Endothelial cell of umbilical vein (primary cell): Measurements from ENCODE around the gene DUSP22. TPM values are rescaled to one million over a fixed set of nuclear protein-coding genes. Genes with fewer than 3 reads are reported as not detected.

ENCODE experiments used
- BruUV-seq: library from RNA; stranded (reverse); fragments of 400-500 nt; replicated peaks from 2 replicates; lab custom pipeline; 2021; lab: Mats Ljungman, UMichigan
- CTCF ChIA-PET: fragments of 300-600, 350-600 bp; sonication (Branson Sonifier 250); formaldehyde crosslinking; loops from one replicate; lab custom pipeline; 2021; ENCODE audit warnings: antibody characterized with exemption, inconsistent platforms; lab: Charles Lee
- POLR2A ChIA-PET: fragments of 300-600, 350-600 bp; sonication (Branson Sonifier 250); formaldehyde crosslinking; loops from one replicate; lab custom pipeline; 2021; ENCODE audit warnings: antibody characterized with exemption, inconsistent platforms; lab: Charles Lee
- DNase-seq: peaks from one replicate; pipeline ENCODE4 v3.0.0-alpha.2; 2011; ENCODE audit warnings: low read depth, low spot score
- FAIRE-seq: peaks from 2 replicates; lab custom pipeline; 2011; peaks lifted over from hg19 to GRCh38; lab: Jason Lieb, UNC
- H2AFZ ChIP-seq: 2 replicates; pipeline ENCODE4 v1.6.0; 2012; ENCODE audit warnings: low read depth, low read length, control low read depth, inconsistent platforms
- H3K27ac ChIP-seq: 2 replicates; pipeline ENCODE4 v1.5.1; 2011; ENCODE audit warnings: low read depth, mild to moderate bottlenecking, control low read depth, low read length, moderate library complexity; ENCODE audit not compliant: insufficient read depth
- H3K27me3 ChIP-seq, 2 experiments: 2 replicates each; pipeline versions ENCODE4 v1.6.0 to v1.6.1; 2011; ENCODE audit warnings: low read length in 2 of 2, mixed read lengths in 1 of 2; ENCODE audit not compliant: control insufficient read depth in 2 of 2, insufficient read depth in 2 of 2
- H3K36me3 ChIP-seq, 2 experiments: 2 replicates in 1 of 2; 3 replicates in 1 of 2; pipeline ENCODE4 v1.5.1; 2011; ENCODE audit warnings: low read length in 2 of 2, mild to moderate bottlenecking in 1 of 2, moderate library complexity in 1 of 2; ENCODE audit not compliant: control insufficient read depth in 2 of 2, insufficient read depth in 2 of 2; ENCODE audit errors: extremely low read depth in 1 of 2
- H3K4me1 ChIP-seq: 3 replicates; pipeline ENCODE4 v1.5.1; 2011; ENCODE audit warnings: mild to moderate bottlenecking, low read length; ENCODE audit not compliant: control insufficient read depth, insufficient read depth; ENCODE audit errors: extremely low read depth
- H3K4me2 ChIP-seq: 2 replicates; pipeline ENCODE4 v1.6.1; 2011; ENCODE audit warnings: low read length, control low read depth, mixed read lengths; ENCODE audit not compliant: insufficient read depth
- H3K4me3 ChIP-seq, 3 experiments: fragments of 200-600 bp in 1 of 3; sonication (generic), shearing (Covaris generic) in 1 of 3; replicated peaks in 1 of 3; 2 replicates each; pipeline ENCODE4 v1.5.1; 2011 to 2016; ENCODE audit warnings: control low read depth in 3 of 3, low read length in 3 of 3, mild to moderate bottlenecking in 2 of 3, inconsistent platforms in 1 of 3, low read depth in 1 of 3, moderate library complexity in 1 of 3; ENCODE audit not compliant: insufficient read depth in 1 of 3
- H3K79me2 ChIP-seq: 2 replicates; pipeline ENCODE4 v1.6.0; 2012; ENCODE audit warnings: low read length, inconsistent platforms; ENCODE audit not compliant: control insufficient read depth, insufficient read depth
- H3K9ac ChIP-seq: replicated peaks from 2 replicates; pipeline ENCODE3; 2011; ENCODE audit warnings: low read length, control low read depth; ENCODE audit not compliant: insufficient read depth; ENCODE audit errors: extremely low read depth
- H3K9me1 ChIP-seq: replicated peaks from 3 replicates; pipeline ENCODE4 v1.6.0; 2011; ENCODE audit warnings: mild to moderate bottlenecking, low read length; ENCODE audit not compliant: control insufficient read depth, insufficient read depth; ENCODE audit errors: extremely low read depth
- H3K9me3 ChIP-seq: replicated peaks from 2 replicates; pipeline ENCODE4 v1.5.1; 2012; ENCODE audit warnings: low read length, inconsistent platforms; ENCODE audit not compliant: control insufficient read depth, insufficient read depth
- H4K20me1 ChIP-seq: replicated peaks from 2 replicates; pipeline ENCODE3; 2011; ENCODE audit warnings: mild to moderate bottlenecking, low read length; ENCODE audit not compliant: control insufficient read depth, insufficient read depth; ENCODE audit errors: extremely low read depth
- EZH2 ChIP-seq: IDR thresholded peaks from 2 replicates; pipeline ENCODE4 v1.6.1; 2012; ENCODE audit warnings: borderline replicate concordance, low read depth, mild to moderate bottlenecking, moderate library complexity, low read length, inconsistent platforms; ENCODE audit not compliant: severe bottlenecking
- FOS ChIP-seq: IDR thresholded peaks from 2 replicates; pipeline ENCODE4 v1.6.1; 2011; ENCODE audit warnings: mild to moderate bottlenecking, low read length, moderate library complexity, borderline replicate concordance; ENCODE audit not compliant: insufficient read depth
- GATA2 ChIP-seq: IDR thresholded peaks from 2 replicates; pipeline ENCODE4 v1.7.0; 2011; ENCODE audit warnings: low read depth, mild to moderate bottlenecking, moderate library complexity, mixed read lengths, low read length; ENCODE audit not compliant: insufficient read length, insufficient read depth
- MAX ChIP-seq: IDR thresholded peaks from 2 replicates; pipeline ENCODE4 v1.6.1; 2011; ENCODE audit not compliant: insufficient read depth, insufficient read length
- POLR2AphosphoS5 ChIP-seq: IDR thresholded peaks from 2 replicates; pipeline ENCODE4 v1.6.1; 2012; ENCODE audit warnings: low read depth, mild to moderate bottlenecking, control low read depth, low read length, moderate library complexity; ENCODE audit not compliant: insufficient read depth
- dilution Hi-C: fragments of 300-500 bp; cut with MboI; formaldehyde crosslinking; loops from one replicate; pipeline ENCODE4 v1.15.0; 2019; ENCODE audit warnings: low sequenced_read_pairs; ENCODE audit not compliant: extremely low pct_ligation_motif_present
- intact Hi-C: fragments of 100-400 bp; cut with micrococcal nuclease; formaldehyde crosslinking; loops from one replicate; pipeline ENCODE4 v1.10.0; 2022
- polyA plus RNA-seq, 4 experiments: library from polyadenylated mRNA; depleted of rRNA in 3 of 4; stranded (reverse) in 3 of 4; unstranded in 1 of 4; fragments of >200 nt; gene quantifications; 2 replicates each; pipeline versions ENCODE4 v1.2.1 to v1.2.3, GENCODE V29; 2011 to 2012; ENCODE audit warnings: missing spikeins in 1 of 4
- total RNA-seq: library from RNA; stranded (reverse); gene quantifications from 2 replicates; pipeline ENCODE4 v1.2.3, GENCODE V29; 2021
- TF ChIP-seq, protein P1 (sequence below), 2 donors: IDR thresholded peaks; 1 replicate in 1 of 2; 2 replicates in 1 of 2; pipeline ENCODE4 v1.5.1; 2011; ENCODE audit warnings: low read length in 2 of 2, mild to moderate bottlenecking in 2 of 2, moderate library complexity in 2 of 2, control low read depth in 1 of 2, inconsistent platforms in 1 of 2, low read depth in 1 of 2; ENCODE audit not compliant: insufficient read depth in 1 of 2; ENCODE audit errors: extremely low read depth in 1 of 2

The DUSP22 gene
- total and polyA plus RNA-seq, 2 donors (not counting 3 experiments of a cell fraction or from before 2014, with no cell fraction given) = 23.2 to 33.9 TPM

DNA sequence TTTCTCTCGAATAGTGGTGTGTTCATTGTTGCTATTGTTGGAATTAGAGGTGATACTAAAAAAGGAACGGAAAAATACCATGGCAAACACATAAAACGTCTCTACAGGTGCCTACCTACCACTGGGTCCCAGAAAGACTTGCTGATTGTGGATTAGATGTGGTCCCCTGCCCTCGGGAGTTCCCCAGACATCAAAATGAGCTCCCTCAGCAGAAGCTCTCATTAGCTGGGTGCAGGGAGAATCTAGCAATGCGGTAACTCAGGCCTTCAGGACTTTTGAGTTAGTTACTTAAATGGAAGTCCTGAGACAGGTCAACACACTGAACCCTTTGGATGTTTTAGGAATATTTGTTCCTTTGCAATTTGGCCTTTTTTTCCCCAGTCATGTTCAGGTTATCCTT is 105.3 kb downstream of the DUSP22 start:
- H3K4me1 ChIP-seq = peaks cover 3% of the 10 kb centered on the region
- ChIA-PET POLR2A (no interaction called here), CTCF (interaction anchor here (3.3 kb wide), 1 partner anchor 11 kb away, joined by 10 read pairs; no protein-coding TSS in a partner anchor)
- no peaks in the 10 kb centered on the region for H3K36me3 ChIP-seq
- H3K9me3 ChIP-seq = no peaks in the 10 kb centered on the region
- peaks cover 18 to 29% of the 10 kb centered on the region in 2 experiments for H3K27me3 ChIP-seq
- BruUV-seq = no TSS peak
- no peak overlapping the region for H3K27ac ChIP-seq
- H2AFZ ChIP-seq = no peak overlapping the region
- no peaks in the 10 kb centered on the region for H3K79me2 ChIP-seq
- TF ChIP-seq, protein P1, sequence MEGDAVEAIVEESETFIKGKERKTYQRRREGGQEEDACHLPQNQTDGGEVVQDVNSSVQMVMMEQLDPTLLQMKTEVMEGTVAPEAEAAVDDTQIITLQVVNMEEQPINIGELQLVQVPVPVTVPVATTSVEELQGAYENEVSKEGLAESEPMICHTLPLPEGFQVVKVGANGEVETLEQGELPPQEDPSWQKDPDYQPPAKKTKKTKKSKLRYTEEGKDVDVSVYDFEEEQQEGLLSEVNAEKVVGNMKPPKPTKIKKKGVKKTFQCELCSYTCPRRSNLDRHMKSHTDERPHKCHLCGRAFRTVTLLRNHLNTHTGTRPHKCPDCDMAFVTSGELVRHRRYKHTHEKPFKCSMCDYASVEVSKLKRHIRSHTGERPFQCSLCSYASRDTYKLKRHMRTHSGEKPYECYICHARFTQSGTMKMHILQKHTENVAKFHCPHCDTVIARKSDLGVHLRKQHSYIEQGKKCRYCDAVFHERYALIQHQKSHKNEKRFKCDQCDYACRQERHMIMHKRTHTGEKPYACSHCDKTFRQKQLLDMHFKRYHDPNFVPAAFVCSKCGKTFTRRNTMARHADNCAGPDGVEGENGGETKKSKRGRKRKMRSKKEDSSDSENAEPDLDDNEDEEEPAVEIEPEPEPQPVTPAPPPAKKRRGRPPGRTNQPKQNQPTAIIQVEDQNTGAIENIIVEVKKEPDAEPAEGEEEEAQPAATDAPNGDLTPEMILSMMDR (IDR thresholded peaks at IDR 0.05; ENCODE audit: extremely low read depth in 1 of 2, insufficient read depth in 1 of 2, low read depth in 1 of 2, low read length in 2 of 2) = no peak
- TF ChIP-seq FOS = no peak
- no peak for TF ChIP-seq EZH2
- TF ChIP-seq MAX = no peak
- no peak for TF ChIP-seq GATA2
- no peak for TF ChIP-seq POLR2AphosphoS5
- no peak overlapping the region for H3K4me2 ChIP-seq
- no peaks in the 10 kb centered on the region for H4K20me1 ChIP-seq
- DNase-seq (no peak), FAIRE-seq (no peak)
- H3K9me1 ChIP-seq = no peaks in the 10 kb centered on the region
- dilution Hi-C loops (no loop called here), intact Hi-C loops (no loop called here)
- no peak overlapping the region for H3K9ac ChIP-seq
- H3K4me3 ChIP-seq = no peak overlapping the region
